ENCODE results near the gene PIK3R1.

The PIK3R1 gene

GRCh38 chr5:68252673-68253623 lies 37.4 kb downstream of the PIK3R1 start:
- DNase-seq: peak; percentile 42

- no peak for DNase-seq
Observed at GRCh38 chr5:68253624-68254585, 38.3 kb downstream of the PIK3R1 start.

GRCh38 chr5:68254810-68255209 lies 39.3 kb downstream of the PIK3R1 start:
- no peak for DNase-seq

DNA sequence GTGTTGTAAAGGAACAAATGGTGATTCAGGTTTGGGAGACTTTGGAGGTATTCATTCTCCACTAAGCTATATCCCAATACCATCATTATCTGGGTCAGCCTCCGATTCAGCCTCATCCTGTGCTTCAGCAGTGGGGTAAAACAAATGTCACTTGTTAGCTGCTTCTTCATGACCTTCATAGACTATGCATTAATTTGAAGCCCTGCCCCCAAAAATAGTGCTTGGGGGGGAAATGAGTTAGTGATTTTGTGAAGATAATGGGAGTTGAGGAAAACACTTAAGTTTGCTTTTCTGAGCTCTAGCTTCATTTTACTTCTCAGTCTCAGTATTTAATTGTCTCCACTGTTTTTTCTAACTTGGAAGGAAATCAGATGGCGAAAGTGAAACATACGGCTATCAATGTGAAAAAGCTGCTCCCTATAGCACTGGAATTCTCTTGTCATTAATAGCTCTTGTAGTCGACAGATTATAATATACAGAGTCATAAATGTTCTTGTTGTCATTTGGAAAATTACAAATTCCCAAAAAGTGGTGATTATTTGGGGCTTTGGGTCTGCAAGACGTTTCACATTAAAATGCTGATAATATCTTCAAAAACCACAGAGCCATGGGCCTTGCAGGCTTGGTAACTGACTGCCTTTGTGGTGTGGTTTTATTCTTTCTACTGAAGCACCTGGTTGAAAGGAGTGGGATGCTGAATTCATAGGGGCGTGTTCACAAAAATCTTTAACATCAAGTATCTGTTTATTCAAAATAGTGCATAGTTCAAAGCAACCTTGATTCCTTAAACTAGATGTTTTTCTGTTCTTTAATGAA lies 40.0 kb downstream of the PIK3R1 start:
- DNase-seq: peak; percentile 21

GRCh38 chr5:68257210-68257609 lies 41.7 kb downstream of the PIK3R1 start:
- DNase-seq: no peak

DNA sequence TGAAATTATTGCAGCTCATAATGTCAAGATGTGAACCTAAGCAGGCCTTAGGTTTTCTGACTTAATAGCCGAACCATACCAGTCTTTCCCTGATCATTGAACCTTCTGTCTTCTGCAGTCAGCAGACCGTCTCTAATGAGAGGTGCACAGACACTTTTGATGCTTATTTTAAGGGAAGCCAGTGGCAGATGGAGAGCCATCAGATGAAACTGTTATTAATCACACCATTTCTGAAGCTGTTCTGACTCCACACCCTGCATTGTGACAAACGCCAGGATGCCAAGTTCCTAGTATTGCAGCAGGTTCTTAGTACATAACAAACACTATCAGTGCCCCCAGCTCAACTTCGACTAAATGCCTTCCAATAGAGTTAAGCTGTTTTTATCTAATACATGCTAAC lies 43.0 kb downstream of the PIK3R1 start:
- no peak for DNase-seq

DNA sequence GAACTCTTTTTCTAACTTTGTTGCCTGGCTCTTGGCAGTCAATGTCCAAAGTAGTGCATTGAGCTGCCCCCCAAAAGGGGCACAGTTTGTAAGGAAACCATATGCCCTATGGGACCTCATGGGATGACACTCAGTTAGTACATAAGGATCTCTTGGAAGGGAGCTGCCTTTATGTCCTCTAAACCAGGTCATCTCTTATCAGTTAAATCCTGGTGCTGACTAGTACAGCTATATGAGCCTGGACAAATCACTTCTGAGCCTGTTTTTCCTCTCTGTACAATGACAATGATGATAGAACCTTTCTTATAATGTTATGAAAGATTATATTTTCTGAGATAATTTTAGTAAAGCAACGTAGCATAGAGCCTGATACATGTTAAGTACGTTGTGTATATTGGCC lies 44.1 kb downstream of the PIK3R1 start:
- DNase-seq: no peak

DNA sequence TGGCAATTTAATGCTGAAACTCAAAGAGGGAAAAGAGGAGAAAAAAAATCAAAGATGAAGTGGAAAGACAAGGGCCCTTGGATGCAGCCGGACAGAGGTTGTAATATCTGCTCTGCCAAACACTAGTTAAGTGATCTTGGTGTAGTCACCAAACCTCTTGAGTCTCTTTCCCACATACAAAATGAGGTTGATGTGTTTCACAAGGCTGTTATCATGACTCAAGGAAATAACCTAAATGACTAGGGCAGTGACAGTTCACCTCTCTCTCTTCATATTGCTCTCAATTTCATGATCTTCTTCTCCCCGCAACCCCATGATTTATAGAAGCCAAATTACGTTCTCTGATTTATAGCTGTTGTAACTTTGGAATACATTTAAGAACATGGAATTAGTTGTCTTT lies 44.9 kb downstream of the PIK3R1 start:
- no peak for DNase-seq

GRCh38 chr5:68261169-68261568 lies 45.6 kb downstream of the PIK3R1 start:
- no peak for DNase-seq

DNA sequence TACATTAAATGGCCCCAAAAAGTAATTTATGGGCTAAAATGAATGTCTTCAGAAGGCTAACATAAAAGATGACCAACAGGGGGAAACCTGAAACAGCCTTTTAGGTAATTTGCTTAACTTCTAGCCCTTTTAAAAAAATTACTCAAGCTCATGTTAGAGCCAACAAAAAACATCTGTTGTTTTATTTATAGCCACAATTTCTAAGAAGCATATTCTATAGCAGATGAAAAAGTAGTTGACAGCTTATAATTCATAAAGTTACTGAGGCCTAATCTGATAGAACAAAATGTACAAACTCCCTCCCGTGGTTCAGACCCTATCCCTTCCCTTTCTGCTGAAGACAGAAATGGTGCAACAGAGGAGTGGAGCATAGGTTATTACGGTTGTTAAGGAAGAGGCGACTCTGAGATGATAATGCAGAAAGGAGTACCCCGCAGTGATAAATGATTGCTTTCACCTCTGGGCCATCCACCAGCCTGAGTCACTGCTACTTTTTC lies 46.1 kb downstream of the PIK3R1 start:
- DNase-seq: no peak

- DNase-seq: no peak
Observed at GRCh38 chr5:68264024-68264956, 48.7 kb downstream of the PIK3R1 start.

- no peak for DNase-seq
Observed at GRCh38 chr5:68265347-68265746, 49.8 kb downstream of the PIK3R1 start.

GRCh38 chr5:68265822-68266395 lies 50.4 kb downstream of the PIK3R1 start:
- DNase-seq: no peak

DNA sequence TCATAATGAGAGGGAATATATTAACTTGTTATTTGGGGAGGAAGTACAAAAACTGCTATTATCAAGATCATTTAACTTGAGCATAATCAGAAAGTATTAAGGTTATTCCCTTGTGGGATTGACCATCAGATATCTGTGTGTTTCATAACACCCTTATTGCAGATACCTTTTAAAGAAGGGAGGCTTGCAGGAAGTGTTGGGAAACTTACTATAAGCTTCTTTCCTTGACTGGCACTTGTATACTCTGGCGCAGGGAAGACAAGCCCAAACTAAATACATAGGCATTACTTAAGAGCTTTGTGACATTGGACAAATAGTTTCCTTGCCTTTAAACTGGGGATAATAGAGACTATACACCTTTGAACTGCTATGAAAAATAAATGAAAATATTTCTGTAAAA lies 50.9 kb downstream of the PIK3R1 start:
- DNase-seq: no peak

DNA sequence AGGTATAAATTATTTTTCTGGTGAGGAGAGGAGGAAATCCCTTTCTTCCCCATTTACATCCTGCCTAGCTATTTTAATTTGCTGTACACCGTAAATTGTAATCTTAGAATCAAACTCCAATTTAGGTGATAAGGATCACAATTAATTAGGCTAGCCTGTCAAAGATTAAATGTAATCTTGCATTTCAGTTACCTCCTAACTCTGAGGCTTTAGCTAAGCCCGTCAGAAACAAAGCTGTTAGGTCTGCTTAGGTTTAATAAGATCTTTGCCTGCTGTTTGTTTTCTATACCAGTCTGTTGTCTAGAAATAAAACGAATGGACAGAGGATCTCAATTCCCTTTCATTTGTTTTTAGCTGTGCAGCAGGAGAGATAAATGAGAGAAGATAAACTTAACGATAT lies 51.5 kb downstream of the PIK3R1 start:
- DNase-seq: no peak

DNA sequence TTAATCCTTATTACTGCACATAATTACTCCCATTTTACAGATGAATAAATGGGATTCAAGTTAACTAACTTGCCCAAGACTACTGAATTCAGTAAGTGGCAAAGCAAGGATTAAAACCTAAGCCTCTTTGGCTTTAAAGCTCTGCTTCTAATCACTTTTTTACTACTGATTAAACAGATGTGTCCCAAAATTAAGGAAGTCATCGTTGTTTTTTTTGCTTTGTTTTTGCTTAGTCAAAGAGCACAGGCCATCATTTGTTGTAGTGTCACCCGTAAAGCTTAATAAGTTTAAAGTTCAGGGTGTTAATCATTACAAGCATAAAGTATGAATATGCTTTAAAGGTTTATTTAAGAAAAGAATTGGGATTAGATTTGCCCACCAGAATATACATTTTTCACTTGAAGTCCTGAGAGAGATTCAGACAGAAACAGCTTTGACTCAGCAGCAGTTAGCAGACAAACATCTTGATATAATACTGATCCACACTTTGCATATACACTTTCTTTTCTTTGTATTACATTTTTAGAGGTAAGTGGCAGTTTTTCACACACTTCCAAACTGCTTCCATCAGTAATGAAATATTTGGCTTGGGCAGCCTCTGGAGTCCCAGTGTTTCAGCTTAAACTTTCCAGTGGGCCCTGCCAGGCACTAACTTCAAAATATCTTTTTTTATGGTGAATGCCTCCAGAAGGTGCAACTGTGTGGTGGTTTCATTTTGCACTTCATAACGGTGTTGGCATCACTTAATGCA lies 52.7 kb downstream of the PIK3R1 start:
- no peak for DNase-seq

DNA sequence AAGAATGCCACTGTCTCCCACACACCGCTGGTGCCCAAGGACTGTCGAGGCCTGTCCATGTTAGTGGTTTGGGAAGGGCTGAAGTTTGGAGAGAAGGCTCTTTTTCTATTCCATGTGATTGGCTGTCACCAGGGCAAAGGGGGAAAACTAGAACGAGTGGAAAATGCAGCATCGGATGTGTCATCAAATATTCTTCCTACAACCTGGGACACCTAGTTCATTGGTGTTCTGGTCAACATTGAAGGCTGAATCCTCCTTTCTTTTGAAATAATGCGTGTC lies 53.2 kb downstream of the PIK3R1 start:
- no peak for DNase-seq

DNA sequence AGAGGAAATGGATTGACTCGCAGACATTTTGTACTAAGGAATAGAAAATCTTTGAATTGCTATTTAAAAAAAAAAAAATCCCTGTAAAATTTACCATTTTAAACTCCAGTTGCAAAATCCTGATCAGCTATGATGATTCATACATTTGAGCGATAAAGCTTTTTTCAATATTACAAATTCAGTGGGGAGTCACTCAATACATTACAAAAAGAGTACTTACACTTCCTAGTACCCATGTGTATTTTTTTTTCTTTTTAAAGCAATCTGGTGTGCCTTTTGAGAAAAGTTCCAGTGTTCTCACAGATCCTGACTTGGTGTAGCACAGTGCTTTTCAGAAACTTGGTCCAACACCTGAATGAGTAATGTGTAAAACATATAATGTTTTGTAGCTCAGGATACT lies 54.3 kb downstream of the PIK3R1 start:
- no peak for DNase-seq

- DNase-seq: no peak
Observed at GRCh38 chr5:68270399-68270975, 54.9 kb downstream of the PIK3R1 start.

DNA sequence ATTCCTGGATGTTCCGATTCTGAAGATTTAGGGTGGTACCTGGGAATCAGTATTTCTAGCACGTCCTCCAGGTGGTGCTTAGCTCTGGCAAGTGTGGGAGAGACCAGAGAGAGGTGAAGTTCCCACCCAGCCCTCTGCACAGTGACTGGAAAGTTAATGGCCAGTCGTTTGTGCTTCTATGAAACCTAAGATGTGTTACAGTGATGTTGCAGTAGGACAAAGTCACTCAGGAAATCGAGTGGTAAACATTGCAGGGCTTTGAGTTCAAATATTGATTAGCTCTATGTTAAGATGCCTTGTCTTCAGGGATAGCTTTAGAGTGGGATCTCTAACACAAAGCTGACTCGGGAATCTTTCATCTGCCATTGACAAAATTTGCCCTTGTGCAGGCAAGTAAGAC lies 55.6 kb downstream of the PIK3R1 start:
- no peak for DNase-seq

All from effector CD4-positive, alpha-beta T cell (primary cell).